Thoracic aorta endothelial cell (primary cell): ENCODE data around the gene CLSTN1. TPM values are rescaled to one million over a fixed set of nuclear protein-coding genes. Genes with fewer than 3 reads are reported as not detected.

Source experiments
- total RNA-seq: library from RNA; depleted of rRNA; stranded (reverse); fragments of >200 nt; gene quantifications from 2 replicates; pipeline ENCODE4 v1.2.3, GENCODE V29; 2012

Gene CLSTN1
- 76.5 and 82.9 TPM in 2 replicates for total RNA-seq

GRCh38 chr1:9823943-9824701 is at the start of gene CLSTN1:
CLSTN1 (minus strand) TSS chr1:9823965; CDS start chr1:9823733, 232 bp downstream.

Other genes starting within 250 kb of the CLSTN1 start
- 10.1 and 14.3 TPM in 2 replicates for gene TMEM201, start 235.1 kb downstream of the CLSTN1 start, total RNA-seq
- gene PIK3CD, start 172.2 kb downstream of the CLSTN1 start, total RNA-seq, result 6.3 and 6.7 TPM in 2 replicates
- gene CTNNBIP1, start 86.3 kb upstream of the CLSTN1 start, total RNA-seq, result 24.3 and 24.7 TPM in 2 replicates
- gene LZIC, start 119.4 kb upstream of the CLSTN1 start, total RNA-seq, result 42.9 and 47.2 TPM in 2 replicates
- gene NMNAT1, start 119.5 kb upstream of the CLSTN1 start, total RNA-seq, result 9.2 and 10.3 TPM in 2 replicates
- 0.29 TPM in 1 of 2 replicates, not detected in the other for gene RBP7, start 173.3 kb upstream of the CLSTN1 start, total RNA-seq
- gene UBE4B, start 209.0 kb upstream of the CLSTN1 start, total RNA-seq, result 56.4 and 57.9 TPM in 2 replicates